GM21717 (cell line): ENCODE data around the gene BBOX1.
"Not testable (repeated sequence)": the region's sequence is repeated elsewhere in the genome, so short reads cannot be mapped to it uniquely, and the experiment has no call there.

Experiments
- ATAC-seq: cut with Tn5 transposase; IDR thresholded peaks from one replicate; pipeline ENCODE4 v1.9.1; 2021; ENCODE audit warnings: mild to moderate bottlenecking, moderate library complexity; ENCODE audit not compliant: unreplicated experiment

BBOX1 gene

GRCh38 chr11:27040302-27041115, at the start of gene BBOX1:
BBOX1 (plus strand) TSS chr11:27040815; CDS start chr11:27055431, 14,616 bp downstream.
- ATAC-seq = no peak

GRCh38 chr11:26992031-26992541, 48.5 kb upstream of the BBOX1 start:
- ATAC-seq = no peak

- no peak for ATAC-seq
These were observed 46.6 kb upstream of the BBOX1 start, which contains the start of gene FIBIN for GRCh38 chr11:26993965-26994457. FIBIN (plus strand) TSS chr11:26994112; CDS start chr11:26994527, 415 bp downstream.

GRCh38 chr11:26994631-26995095, 46.0 kb upstream of the BBOX1 start:
- no peak for ATAC-seq

- no peak for ATAC-seq
These were observed 44.7 kb upstream of the BBOX1 start for GRCh38 chr11:26995701-26996460.

- no peak for ATAC-seq
These were observed 43.2 kb upstream of the BBOX1 start for GRCh38 chr11:26997378-26997777.

- not testable (repeated sequence) for ATAC-seq
These were observed 39.4 kb upstream of the BBOX1 start for GRCh38 chr11:27001136-27001730.

GRCh38 chr11:27002431-27002830, 38.2 kb upstream of the BBOX1 start:
- no peak for ATAC-seq

GRCh38 chr11:27002838-27003237, 37.8 kb upstream of the BBOX1 start:
- no peak for ATAC-seq

- ATAC-seq = no peak
These were observed 36.5 kb upstream of the BBOX1 start for GRCh38 chr11:27004103-27004502.

GRCh38 chr11:27008811-27009535, 31.6 kb upstream of the BBOX1 start:
- no peak for ATAC-seq

GRCh38 chr11:27011560-27012233, 28.9 kb upstream of the BBOX1 start:
- ATAC-seq = no peak

GRCh38 chr11:27012234-27012921, 28.2 kb upstream of the BBOX1 start:
- ATAC-seq = no peak

GRCh38 chr11:27013781-27014361, 26.7 kb upstream of the BBOX1 start:
- no peak for ATAC-seq

GRCh38 chr11:27018902-27019529, 21.6 kb upstream of the BBOX1 start:
- no peak for ATAC-seq

GRCh38 chr11:27020751-27021150, 19.9 kb upstream of the BBOX1 start:
- no peak for ATAC-seq

- no peak for ATAC-seq
These were observed 17.9 kb upstream of the BBOX1 start for GRCh38 chr11:27022659-27023251.

- ATAC-seq = no peak
These were observed 15.8 kb upstream of the BBOX1 start for GRCh38 chr11:27024865-27025264.
